OCI-LY3 (cell line): ENCODE data around the gene HIPK1.

ENCODE experiments used
- CTCF ChIP-seq: fragments of 200-600, 300-600 bp; sonication (generic); IDR thresholded peaks from 2 replicates; pipeline ENCODE4 v1.5.1; 2014; ENCODE audit warnings: antibody characterized with exemption, low read length, low read depth
- EZH2phosphoT487 ChIP-seq: fragments of 200-600 bp; shearing (Covaris generic); IDR thresholded peaks from 2 replicates; pipeline ENCODE4 v1.6.1; 2018; ENCODE audit warnings: antibody characterized with exemption, mixed run types, low read depth

GRCh38 chr1:113982949-113983348 lies 53.8 kb downstream of the HIPK1 start:
- no peak for TF ChIP-seq CTCF
- no peak for TF ChIP-seq EZH2phosphoT487
